H1 (cell line): ENCODE results near the gene R3HCC1L. TPM values are rescaled to one million over a fixed set of nuclear protein-coding genes. Genes with fewer than 3 reads are reported as not detected.

Experiments
- KDM1A ChIP-seq: fragments of 200-600, 300-600 bp; sonication (generic); IDR thresholded peaks from 2 replicates; pipeline ENCODE4 v1.7.1; 2016; ENCODE audit warnings: mild to moderate bottlenecking, low read length, borderline replicate concordance
- TAF1 ChIP-seq: IDR thresholded peaks from 2 replicates; pipeline ENCODE4 v1.6.1; 2011; ENCODE audit warnings: mild to moderate bottlenecking, low read depth, low read length
- polyA plus RNA-seq, 7 experiments: library from polyadenylated mRNA; depleted of rRNA in 3 of 7; stranded (reverse) in 5 of 7; unstranded in 2 of 7; fragments of >200 nt in 5 of 7; fragments of 200-250 nt in 2 of 7; gene quantifications; 1 replicate in 5 of 7; 2 replicates in 1 of 7; 4 replicates in 1 of 7; pipeline versions ENCODE4 v1.2.1 to v1.2.3, GENCODE V29; 2011 to 2013; ENCODE audit warnings: missing spikeins in 2 of 7, mixed read lengths in 2 of 7
- total RNA-seq: library from RNA; stranded (reverse); fragmentation: NEBNext Ultra II Directional; extraction: Animal tissue kit (Norgen Biotek cat#: 25700); gene quantifications from 2 replicates; pipeline ENCODE4 v1.2.1, GENCODE V29; 2021

Gene R3HCC1L
- total and polyA plus RNA-seq, 2 of the 8 experiments (the other 6 are each of a cell fraction or from before 2014, with no cell fraction given): 6.9 to 13.9 TPM

- TF ChIP-seq KDM1A (no peak), TAF1 (no peak)
Measured at GRCh38 chr10:98251399-98251798, 116.9 kb downstream of the R3HCC1L start (continued).
